ENCODE results near the gene AMT.
"Not testable (repeated sequence)": the region's sequence is repeated elsewhere in the genome, so short reads cannot be mapped to it uniquely, and the experiment has no call there.

AMT gene

GRCh38 chr3:49421890-49422378, 339 bp downstream of the AMT start:
- no peak for DNase-seq

DNA sequence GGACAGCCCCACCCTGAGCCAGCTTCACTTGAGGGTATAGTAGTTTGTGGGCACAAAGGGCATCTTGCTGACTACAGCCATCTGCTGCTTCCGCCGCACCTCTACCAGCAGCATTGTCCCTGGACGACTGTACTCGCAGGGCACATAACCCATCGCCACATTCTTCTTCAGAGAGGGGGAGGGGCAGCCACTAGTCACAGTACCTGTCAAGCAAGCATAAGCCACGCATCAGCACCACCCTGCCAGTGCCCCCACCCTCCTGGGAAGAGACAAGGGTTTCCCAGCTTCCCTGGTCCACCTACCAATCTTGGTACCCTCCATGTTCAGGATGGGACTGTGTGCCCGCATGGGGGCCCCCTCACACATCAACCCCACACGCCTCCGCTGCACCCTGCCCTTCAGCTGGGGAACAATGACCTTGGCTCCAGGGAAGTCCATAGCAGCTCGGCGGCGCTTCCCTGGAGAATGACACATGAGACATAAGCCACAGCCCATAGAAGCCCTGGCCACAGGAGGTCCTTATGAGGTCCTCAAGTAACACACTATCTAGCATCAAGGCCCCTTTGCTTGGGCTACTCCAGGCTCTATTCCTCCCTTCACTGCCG, 4.7 kb downstream of the AMT start:
- no peak for DNase-seq

GRCh38 chr3:49416867-49417266, 5.4 kb downstream of the AMT start:
- no peak for DNase-seq

DNA sequence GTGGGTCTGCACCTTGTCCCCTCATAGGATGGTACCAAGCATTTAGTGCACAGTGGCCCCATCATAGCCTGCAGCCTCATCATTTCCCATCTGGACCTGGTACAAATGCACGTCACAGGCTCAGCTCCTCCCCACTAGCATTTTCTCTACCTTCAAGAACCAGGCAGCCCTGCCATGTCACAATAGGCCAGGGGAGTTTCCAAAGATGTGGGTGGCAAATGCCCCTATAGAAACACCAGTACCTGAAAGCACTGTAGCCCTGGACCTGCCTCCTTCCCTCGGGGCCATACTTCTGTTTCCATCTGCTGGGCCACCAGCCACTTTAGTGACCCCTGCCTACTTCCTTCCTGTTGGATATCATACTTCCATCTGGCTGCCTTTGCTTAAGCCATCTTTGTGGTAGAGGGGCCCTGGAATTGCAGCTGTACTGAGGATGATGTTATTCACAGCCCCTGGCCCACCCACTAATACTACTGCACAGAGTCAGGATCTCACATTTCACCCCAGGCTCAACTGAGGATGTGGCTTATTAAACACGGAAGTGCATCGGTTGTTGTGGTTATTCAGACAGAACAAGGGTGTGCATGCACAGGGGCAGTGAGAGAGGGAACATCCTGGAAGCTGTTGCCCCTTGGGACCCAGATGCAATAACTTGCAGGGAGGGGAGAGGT, 6.2 kb downstream of the AMT start:
- DNase-seq, result no peak

DNA sequence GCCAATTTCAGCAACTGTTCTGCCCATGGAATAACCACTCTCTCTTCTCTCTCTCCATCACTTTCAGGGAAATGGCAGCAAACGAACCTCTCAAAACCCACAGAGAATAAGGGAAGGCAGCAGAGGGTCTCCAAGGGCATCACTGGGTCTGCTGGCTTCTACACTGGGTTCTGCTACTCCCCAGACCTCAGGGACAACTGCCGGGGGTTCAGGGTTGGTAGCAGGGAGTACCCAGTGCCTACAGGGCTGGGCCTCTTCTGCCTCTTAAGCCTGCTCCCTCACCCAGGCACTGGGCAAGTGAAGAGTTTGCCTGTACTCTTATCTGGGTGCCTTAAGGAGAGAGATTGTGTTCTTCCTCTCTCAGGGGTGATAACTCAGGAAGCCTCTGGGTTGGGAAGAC, 7.5 kb downstream of the AMT start:
- no peak for DNase-seq

GRCh38 chr3:49413338-49413734, 8.9 kb downstream of the AMT start:
- DNase-seq, result no peak

GRCh38 chr3:49412632-49413337, 9.5 kb downstream of the AMT start:
- DNase-seq, result no peak

- DNase-seq, result peak; percentile 96
Observed at GRCh38 chr3:49411968-49412631, 10.2 kb downstream of the AMT start, which contains the start of the genes RHOA and TCTA. Gene RHOA (minus strand): TSS chr3:49411976. CDS start chr3:49375589, 36,387 bp downstream. Gene TCTA (plus strand): TSS chr3:49412423. CDS start chr3:49412427, 4 bp downstream.

GRCh38 chr3:49411535-49411967, 10.7 kb downstream of the AMT start:
- DNase-seq, result no peak

GRCh38 chr3:49410846-49411534, 11.3 kb downstream of the AMT start:
- DNase-seq, result peak; percentile 3

DNA sequence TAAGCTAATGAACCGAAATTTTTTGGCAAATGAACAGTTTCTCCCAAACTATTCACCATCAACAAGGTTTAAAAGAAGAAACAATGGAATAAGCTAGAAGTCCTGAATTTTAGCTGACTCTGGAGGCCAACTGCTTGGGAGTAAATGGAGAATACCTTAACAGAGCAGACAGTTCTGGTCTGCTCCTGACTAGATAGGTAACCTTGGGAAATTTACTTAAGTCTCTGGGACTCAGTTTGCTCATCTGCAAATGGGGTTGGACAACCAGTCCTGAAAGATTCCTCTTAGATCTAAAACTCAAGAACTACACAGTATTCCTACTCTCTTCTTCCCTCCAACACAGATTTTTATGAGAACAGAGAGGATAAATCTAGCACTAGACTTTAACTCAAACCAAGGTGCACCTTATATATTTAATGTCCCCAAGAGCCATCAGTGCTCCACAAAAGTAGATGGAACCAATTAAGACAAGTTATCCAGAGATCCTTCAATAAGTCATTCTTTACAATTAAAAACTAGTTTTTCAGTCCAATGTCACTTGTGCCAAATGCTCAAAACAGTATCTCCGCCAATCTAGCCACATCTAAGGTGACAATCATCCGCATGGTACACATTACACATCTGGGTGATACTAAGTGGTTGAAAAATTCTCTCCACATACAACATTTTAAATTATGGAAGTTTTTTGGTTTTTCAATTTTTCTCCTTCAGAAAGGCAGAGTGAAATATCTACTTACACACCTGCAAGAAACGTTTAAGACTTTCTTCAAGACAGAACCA, 12.0 kb downstream of the AMT start:
- no peak for DNase-seq

DNA sequence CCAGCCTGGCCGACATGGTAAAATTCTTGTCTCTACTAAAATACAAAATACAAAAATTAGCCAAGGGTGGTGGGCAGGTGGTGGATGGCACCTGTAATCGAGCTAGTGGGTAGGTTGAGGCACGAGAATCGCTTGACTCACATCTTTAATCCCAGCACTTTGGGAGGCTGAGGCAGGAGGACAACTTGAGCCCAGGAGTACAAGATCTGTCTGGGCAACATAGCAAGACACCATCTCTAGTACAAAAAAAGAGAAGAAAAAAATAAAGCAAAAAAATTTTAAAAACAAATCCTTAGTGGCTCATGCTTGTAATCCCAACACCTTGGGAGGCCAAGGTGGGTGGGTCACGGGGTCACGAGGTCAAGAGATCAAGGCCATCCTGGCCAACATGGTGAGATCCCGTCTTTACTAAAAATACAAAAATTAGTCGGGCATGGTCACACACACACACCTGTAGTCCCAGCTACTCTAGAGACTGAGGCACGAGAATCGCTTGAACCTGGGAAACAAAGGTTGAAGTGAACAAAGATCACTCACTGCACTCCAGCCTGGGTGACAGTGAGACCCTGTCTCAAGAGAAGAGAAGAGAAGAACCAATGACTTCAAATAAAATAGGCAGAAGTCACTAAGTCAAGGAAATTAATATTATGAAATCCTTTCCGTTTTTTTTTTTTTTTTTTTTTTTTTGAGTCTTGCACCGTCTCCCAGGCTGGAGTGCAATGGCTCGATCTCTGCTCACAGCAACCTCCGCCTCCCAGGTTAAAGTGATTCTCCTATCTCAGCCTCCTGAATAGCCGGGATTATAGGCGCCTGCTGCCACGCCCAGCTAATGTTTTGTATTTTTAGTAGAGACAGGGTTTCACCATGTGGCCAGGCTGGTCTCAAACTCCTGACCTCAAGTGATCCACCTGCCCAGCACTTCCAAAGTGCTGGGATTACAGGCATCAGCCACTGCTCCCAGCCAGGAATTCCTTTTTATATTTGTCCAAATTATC, 15.4 kb downstream of the AMT start:
- no peak for DNase-seq

GRCh38 chr3:49405570-49405969, 16.7 kb downstream of the AMT start:
- not testable (repeated sequence) for DNase-seq

GRCh38 chr3:49403891-49404290, 18.4 kb downstream of the AMT start:
- no peak for DNase-seq

- no peak for DNase-seq
Observed at GRCh38 chr3:49401766-49402165, 20.5 kb downstream of the AMT start.

DNA sequence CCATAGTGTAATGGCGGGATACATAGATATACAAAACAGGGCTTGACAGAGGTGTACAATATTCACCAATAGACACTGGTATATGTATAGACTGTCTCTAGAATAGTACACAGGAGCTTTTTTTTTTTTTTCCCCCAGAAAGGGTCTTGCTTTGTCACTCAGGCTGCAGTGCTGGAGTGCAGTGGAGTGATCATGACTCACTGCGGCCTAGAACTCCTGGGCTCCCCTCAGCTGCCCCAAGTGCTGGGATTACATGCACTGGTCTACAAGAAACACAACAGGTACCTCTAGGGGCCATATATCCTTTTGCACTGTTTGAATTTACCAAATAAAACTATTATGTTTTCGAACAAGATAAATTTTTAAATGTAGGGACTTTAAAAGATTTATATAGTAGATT, 22.8 kb downstream of the AMT start:
- no peak for DNase-seq

- DNase-seq, result no peak
Observed at GRCh38 chr3:49397470-49397869, 24.8 kb downstream of the AMT start.

DNA sequence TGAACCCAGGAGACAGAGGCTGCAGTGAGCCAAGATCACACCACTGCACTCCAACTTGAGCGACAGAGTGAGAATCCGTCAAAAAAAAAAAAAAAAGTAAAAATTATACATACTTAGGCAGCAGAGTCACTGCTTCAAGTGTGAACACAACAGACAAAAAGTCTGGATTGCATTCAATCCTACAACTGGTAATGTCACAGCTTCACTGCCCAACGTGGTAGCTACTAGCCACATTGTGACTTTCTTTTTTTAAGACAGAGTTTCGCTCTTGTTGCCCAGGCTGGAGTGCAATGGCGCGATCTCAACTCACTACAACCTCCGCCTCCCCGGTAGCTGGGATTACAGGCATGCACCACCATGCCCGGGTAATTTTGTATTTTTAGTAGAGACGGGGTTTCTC, 31.0 kb downstream of the AMT start:
- DNase-seq, result not testable (repeated sequence)

DNA sequence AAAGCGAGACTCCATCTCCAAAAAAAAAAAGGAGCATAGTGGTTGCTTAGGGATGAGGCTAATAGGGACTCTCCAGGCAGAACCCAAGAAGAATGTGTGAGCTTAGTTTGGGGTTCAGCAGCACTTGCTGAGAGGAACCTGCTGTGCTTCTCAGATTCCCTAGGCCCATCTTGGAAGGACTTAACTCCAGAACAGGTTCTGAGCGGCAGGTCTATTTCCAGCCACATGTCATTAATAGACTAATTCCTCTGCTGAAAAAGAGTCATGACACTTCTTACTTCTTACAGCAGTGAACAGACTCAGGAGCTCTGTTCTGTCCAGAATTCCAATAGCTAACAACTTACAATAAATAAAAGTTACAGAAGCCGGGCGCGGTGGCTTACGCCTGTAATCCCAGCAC, 33.0 kb downstream of the AMT start:
- no peak for DNase-seq

GRCh38 chr3:49388289-49388820, 33.9 kb downstream of the AMT start:
- no peak for DNase-seq

Data from COR-L47 (cell line).